Adipocyte (in vitro differentiated cells): ENCODE data around the gene TSPAN18.
A peak's percentile ranks its signal among the peaks of the same experiment; 100 is the strongest.

Source experiments
- DNase-seq: peaks from one replicate; pipeline ENCODE4 v3.0.0-alpha.2; 2015; ENCODE audit warnings: low read depth
- H3K27me3 ChIP-seq: replicated peaks from 2 replicates; pipeline ENCODE4 v1.7.0; 2013; ENCODE audit warnings: mild to moderate bottlenecking, low read length, moderate library complexity; ENCODE audit not compliant: control insufficient read depth, insufficient read depth
- H3K36me3 ChIP-seq: 2 replicates; pipeline ENCODE4 v1.7.0; 2013; ENCODE audit warnings: low read length, mild to moderate bottlenecking, moderate library complexity; ENCODE audit not compliant: control insufficient read depth, insufficient read depth, severe bottlenecking
- H3K4me1 ChIP-seq: 2 replicates; pipeline ENCODE4 v1.7.0; 2013; ENCODE audit warnings: mild to moderate bottlenecking, low read length, moderate library complexity; ENCODE audit not compliant: control insufficient read depth, insufficient read depth
- H3K4me3 ChIP-seq: 2 replicates; pipeline ENCODE4 v1.7.0; 2013; ENCODE audit warnings: mild to moderate bottlenecking, low read length, moderate library complexity
- H3K9ac ChIP-seq: 2 replicates; pipeline ENCODE4 v1.7.0; 2013; ENCODE audit warnings: mild to moderate bottlenecking, low read length, moderate library complexity
- H3K9me3 ChIP-seq: 2 replicates; pipeline ENCODE4 v1.7.0; 2013; ENCODE audit warnings: mild to moderate bottlenecking, low read length, moderate library complexity; ENCODE audit not compliant: control insufficient read depth

TSPAN18 gene, protein sequence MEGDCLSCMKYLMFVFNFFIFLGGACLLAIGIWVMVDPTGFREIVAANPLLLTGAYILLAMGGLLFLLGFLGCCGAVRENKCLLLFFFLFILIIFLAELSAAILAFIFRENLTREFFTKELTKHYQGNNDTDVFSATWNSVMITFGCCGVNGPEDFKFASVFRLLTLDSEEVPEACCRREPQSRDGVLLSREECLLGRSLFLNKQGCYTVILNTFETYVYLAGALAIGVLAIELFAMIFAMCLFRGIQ

DNA sequence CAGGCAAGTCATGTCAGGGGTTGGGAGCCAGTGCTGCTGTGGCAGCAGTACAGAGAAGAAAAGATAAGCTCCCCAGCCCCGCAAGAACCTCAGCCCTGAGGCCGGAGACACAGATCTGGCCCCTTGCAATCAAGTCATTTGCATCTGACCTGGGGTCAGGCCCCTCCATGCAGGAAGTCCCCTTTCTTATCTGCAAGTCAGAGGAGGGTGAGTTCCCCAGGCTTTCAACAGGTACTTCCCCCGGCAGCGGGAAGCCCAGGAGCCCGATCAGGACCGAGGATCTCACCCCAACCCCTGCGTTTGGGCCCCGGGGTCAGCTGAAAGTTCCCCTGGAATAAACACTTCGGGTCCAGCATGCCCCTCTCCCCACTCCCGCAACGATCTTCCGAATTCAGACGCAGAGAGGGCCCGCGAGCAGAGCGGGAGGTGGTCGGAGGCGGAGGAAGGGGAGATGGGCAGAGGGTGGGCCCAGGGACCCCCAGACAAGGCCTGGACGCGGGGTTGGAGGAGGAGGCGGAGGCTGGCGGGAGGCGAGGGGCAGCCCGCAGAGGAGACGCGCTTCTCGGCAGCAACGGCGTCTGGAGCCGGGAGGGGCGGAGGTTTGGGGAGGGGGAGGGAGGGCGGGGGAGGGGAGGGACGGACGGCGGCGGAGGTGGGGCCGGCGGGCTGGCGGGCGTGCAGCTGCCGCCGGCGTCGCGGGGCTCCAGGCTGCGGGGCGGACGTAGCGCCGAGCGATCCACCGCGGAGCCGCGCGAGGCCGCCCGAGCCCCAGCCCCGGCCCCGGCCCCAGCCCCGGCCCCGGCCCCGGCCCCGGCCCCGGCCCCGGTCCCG lies at the start of gene TSPAN18:
Gene TSPAN18 (plus strand): TSS at position 680 of the 831 bp plus-strand sequence. CDS start 179,455 bp downstream, outside the sequence.
- peak; percentile 29 for DNase-seq
- Histone ChIP-seq H3K9me3 (no peaks in the 10 kb centered on the region), H3K4me3 (peak within 1 kb of the TSS; percentile 60), H3K27me3 (peaks cover 56% of the 10 kb centered on the region), H3K36me3 (no peaks in the 10 kb centered on the region), H3K9ac (no peak within 1 kb of the TSS), H3K4me1 (peaks cover 6% of the 10 kb centered on the region)

DNA sequence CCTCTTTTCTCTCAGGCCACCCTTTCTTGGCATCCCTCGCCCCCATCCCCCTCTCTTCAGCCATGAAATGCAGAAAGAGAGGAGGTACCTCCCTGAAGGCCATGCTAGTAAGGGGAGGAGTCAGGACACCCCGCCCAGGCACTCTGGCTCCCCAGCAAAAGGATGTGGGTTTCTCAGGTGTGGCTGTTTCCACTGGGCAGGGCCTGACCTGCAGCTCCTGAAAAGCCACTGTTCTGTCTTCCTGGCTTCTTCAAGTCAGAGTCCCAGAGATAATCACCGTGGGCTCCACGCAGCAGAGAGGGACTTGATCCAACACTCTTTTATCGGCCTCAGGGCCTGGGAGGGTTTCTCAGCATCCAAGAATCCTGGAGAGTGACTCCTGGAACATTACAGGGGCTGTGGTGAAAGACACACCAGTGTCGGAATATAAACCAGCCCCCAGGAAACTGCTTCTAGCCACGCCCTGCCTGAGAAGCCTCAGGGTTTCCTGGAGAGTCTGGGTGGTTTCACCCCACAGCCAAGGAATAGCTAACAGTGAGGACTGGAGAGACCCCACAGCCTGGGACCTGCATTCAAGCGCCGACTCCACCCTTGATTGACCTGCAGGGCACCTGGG lies 45.7 kb upstream of the TSPAN18 start:
- Histone ChIP-seq H3K27me3 (peaks cover 36% of the 10 kb centered on the region), H3K9ac (no peak overlapping the region), H3K4me1 (no peaks in the 10 kb centered on the region), H3K9me3 (peaks cover 7% of the 10 kb centered on the region), H3K4me3 (no peak overlapping the region), H3K36me3 (no peaks in the 10 kb centered on the region)
- no peak for DNase-seq

DNA sequence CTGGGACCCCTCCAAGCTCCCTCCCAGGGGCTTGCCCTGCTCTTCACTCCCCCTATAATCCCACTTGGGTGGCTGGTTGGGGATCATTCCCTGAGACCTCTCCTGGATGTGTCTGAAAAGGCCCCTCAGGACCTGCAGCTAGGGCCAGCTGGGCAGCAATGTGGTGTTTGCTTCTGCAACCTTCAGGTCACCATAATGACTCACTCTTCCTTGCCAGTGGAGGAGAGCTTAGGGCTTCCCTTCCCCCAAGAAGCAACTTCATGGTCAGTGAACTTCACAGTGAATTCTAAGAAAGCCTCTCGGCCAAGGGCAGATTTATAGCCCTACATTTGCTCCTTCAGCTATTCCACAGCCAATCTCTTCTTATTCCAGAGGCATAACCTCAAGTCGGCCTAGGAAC lies 45.1 kb upstream of the TSPAN18 start:
- Histone ChIP-seq H3K4me3 (no peak overlapping the region), H3K36me3 (no peaks in the 10 kb centered on the region), H3K4me1 (no peaks in the 10 kb centered on the region), H3K9me3 (peaks cover 7% of the 10 kb centered on the region), H3K27me3 (peaks cover 42% of the 10 kb centered on the region), H3K9ac (no peak overlapping the region)
- DNase-seq: peak; percentile 20

DNA sequence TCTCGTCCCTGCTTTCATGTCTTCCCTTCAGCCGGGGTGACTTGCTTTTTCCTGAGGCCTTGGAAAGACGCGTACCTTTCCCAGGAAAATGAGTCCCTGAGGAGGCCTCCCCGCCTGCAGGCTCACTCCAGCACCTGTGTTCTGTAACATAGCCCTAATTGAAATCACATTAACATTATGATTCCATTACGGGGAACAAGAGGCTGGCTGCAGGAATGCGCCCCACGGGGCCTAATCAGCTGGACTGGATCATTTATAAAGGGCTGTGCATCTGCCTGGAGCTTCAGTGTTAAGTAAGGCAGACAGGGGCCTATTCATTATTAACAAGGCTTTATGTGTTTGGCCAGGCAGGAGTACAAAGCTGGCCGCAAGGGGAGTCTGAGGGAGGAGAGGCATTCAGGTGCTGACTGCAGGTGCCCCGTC lies 41.9 kb upstream of the TSPAN18 start:
- H3K36me3 ChIP-seq: no peaks in the 10 kb centered on the region
- H3K4me3 ChIP-seq: no peak overlapping the region
- H3K9me3 ChIP-seq: peaks cover 17% of the 10 kb centered on the region
- no peak for DNase-seq
- H3K9ac ChIP-seq: no peak overlapping the region
- no peaks in the 10 kb centered on the region for H3K4me1 ChIP-seq
- H3K27me3 ChIP-seq: peaks cover 61% of the 10 kb centered on the region

DNA sequence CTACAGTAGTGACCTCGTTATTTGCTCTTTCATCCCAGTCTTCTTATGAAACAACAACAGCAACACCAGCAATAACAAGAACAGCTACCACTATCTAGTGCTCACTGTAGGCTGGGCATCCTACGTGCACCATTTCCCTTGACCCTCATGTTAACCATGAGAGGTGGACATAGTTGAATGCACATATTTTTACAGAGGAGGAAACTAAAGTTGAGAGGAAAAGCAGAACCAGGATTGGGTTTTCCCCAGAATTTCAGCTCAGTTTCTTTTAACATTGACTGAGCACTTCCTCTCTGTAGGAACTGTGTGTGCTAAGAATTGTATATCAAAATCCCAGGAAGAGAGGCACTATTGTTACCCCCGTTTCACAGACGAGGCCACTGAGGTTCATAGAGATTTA lies 39.4 kb upstream of the TSPAN18 start:
- no peaks in the 10 kb centered on the region for H3K4me1 ChIP-seq
- H3K27me3 ChIP-seq: peaks cover 58% of the 10 kb centered on the region
- DNase-seq: no peak
- H3K36me3 ChIP-seq: no peaks in the 10 kb centered on the region
- H3K9ac ChIP-seq: no peak overlapping the region
- H3K9me3 ChIP-seq: peaks cover 17% of the 10 kb centered on the region
- no peak overlapping the region for H3K4me3 ChIP-seq

DNA sequence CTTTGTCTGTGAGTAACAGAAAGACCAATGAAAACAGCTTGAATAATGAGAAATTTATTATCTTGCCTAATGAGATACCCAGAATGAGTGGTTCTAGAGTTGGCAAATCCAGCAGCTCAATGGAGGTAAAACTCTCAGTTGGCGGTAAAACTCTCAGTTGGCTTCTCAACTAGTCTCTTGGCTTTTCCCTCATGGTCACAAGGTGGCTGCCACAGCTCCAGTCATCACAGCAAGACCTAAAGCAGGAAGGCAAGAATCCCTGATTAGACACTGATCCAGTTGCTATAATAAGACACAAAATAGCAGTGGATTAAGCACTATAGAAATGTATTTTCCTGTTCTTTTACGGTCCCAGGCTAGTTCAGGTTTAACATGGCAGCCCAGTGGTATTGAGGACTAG lies 37.5 kb upstream of the TSPAN18 start:
- Histone ChIP-seq H3K27me3 (peaks cover 52% of the 10 kb centered on the region), H3K9ac (no peak overlapping the region), H3K36me3 (no peaks in the 10 kb centered on the region), H3K4me1 (no peaks in the 10 kb centered on the region), H3K4me3 (no peak overlapping the region), H3K9me3 (peaks cover 17% of the 10 kb centered on the region)
- DNase-seq: no peak

DNA sequence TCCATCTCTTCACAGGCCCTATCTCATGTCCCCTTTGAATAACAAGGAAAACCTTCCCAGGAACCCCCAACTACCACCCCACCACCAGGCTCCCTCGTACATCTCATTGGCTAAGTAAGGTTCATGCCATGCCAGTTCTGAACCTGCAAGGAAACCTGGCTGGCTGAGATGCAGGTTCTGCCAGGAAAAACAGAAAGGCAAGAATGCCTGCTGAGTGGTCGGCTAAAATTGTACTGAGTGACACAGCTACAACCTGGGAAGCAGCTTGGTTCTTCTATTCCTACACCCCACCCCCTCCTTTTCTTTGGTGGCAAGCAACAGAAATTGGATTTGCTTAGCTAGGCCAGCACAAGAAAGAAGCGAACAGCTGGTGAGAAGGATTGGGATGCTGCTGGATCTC lies 36.1 kb upstream of the TSPAN18 start:
- DNase-seq: no peak
- Histone ChIP-seq H3K36me3 (no peaks in the 10 kb centered on the region), H3K9ac (no peak overlapping the region), H3K4me1 (no peaks in the 10 kb centered on the region), H3K9me3 (peaks cover 11% of the 10 kb centered on the region), H3K4me3 (no peak overlapping the region), H3K27me3 (peaks cover 51% of the 10 kb centered on the region)

DNA sequence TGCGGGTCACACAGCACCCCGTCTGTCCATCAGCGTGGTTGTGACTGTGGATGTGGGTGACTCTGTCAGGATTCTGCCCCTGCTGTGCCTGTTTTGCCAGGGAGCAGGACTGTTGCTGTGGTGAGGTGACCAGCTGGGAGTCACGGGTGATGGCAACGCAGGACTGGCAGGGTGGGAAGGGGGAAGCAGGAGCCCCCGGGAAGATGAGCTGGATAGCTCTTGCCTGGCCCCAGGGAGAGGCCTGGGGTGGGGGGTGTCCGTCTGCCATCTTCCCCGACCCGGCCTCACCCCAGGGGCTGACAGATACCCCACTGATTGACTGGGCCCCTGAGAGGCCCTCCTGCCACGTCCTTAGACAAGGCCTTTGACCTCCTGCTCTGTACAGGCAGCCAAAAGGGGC lies 34.3 kb upstream of the TSPAN18 start:
- no peak for DNase-seq
- Histone ChIP-seq H3K27me3 (peaks cover 44% of the 10 kb centered on the region), H3K9me3 (peaks cover 10% of the 10 kb centered on the region), H3K9ac (no peak overlapping the region), H3K4me3 (no peak overlapping the region), H3K36me3 (no peaks in the 10 kb centered on the region), H3K4me1 (no peaks in the 10 kb centered on the region)

DNA sequence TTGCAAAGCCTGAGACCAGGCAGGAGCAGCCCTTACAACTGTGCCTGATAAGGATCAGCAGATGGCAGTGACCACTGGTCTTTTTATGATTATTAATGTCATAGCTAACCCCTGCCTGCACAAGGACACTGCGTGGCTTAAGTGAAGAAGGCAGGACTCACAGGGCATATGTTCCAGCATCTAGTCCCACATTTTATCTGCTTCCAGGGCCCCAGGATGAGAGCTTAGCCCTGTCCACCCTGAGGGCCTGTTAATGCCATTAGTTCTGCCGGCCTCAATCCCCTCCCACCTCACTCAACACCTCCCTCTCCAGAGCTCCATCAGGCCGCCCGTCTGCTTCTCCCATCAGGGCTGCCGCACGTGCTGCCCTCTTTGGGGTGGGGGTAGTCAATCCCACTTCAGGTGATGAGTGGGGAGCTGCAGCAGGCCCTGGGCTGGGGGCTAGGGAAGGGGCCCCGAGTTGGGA lies 33.1 kb upstream of the TSPAN18 start:
- Histone ChIP-seq H3K4me1 (no peaks in the 10 kb centered on the region), H3K9ac (no peak overlapping the region), H3K4me3 (no peak overlapping the region), H3K9me3 (peaks cover 9% of the 10 kb centered on the region), H3K27me3 (peaks cover 43% of the 10 kb centered on the region), H3K36me3 (no peaks in the 10 kb centered on the region)
- DNase-seq: no peak

DNA sequence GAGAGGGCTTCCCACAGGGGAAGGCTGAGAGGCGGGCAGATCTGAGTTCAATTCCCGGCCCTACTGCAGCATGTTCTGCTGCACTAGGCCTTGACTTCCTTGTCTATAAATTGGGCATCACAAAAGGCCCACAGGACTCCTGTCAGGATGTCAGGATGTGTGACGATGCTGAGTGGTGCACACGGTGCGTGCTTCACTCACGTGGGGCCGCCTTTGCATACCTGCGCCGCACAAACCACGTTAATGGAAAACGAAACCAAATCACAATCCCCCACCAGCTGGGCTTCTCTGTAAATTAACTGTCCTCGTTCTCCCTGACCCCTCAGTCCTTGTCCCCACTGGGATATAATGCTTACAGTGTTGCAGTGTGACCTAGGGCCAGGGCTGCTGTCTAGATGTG lies 32.3 kb upstream of the TSPAN18 start:
- no peaks in the 10 kb centered on the region for H3K4me1 ChIP-seq
- H3K4me3 ChIP-seq: no peak overlapping the region
- H3K27me3 ChIP-seq: peaks cover 44% of the 10 kb centered on the region
- peaks cover 1% of the 10 kb centered on the region for H3K9me3 ChIP-seq
- DNase-seq: no peak
- no peak overlapping the region for H3K9ac ChIP-seq
- H3K36me3 ChIP-seq: no peaks in the 10 kb centered on the region

DNA sequence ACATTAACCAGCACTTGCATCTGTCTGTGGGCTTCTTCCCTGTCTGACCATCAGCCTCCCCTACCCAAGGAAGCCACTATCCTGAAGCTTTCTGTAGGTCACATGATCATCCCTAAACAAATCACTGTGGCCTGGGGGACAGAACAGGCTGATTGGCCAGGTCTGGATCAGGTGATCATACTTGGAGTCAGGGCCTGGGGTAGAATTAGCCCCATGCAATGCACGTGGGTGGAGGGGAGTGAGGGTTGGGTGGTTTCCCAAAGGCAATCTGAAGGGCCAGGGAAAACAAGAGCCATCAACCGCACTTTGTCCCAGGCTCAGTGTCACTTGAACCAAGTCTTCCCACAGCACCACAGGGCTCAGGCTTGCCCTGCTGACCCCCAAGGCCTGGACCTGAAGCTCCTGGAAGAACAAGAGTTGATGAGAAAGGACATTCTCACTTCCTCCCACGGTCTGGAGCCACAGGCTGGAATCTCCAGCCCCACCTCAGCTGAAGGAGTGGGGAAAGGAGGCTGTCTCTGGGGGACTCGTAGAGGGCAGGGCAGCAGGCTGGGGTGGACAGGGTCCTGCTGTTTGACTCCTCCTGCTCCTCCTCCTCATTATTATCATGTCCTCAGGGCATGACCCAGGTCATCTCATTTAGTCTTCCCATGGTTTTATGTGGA lies 31.5 kb upstream of the TSPAN18 start:
- Histone ChIP-seq H3K9ac (no peak overlapping the region), H3K9me3 (no peaks in the 10 kb centered on the region), H3K36me3 (no peaks in the 10 kb centered on the region), H3K4me3 (no peak overlapping the region), H3K4me1 (no peaks in the 10 kb centered on the region), H3K27me3 (peaks cover 46% of the 10 kb centered on the region)
- DNase-seq: no peak
